GM23248 (cell line): ENCODE measurements around the gene CSF2.

Experiments used
- EZH2 ChIP-seq: fragments of 200-600 bp; sonication (generic); IDR thresholded peaks from 2 replicates; pipeline ENCODE4 v1.6.1; 2018; ENCODE audit warnings: antibody characterized with exemption, mild to moderate bottlenecking; ENCODE audit not compliant: insufficient read depth, poor library complexity, severe bottlenecking
- EZH2phosphoT487 ChIP-seq: fragments of 200-600 bp; sonication (generic); IDR thresholded peaks from 2 replicates; pipeline ENCODE4 v1.6.1; 2018; ENCODE audit warnings: antibody characterized with exemption, moderate library complexity, mild to moderate bottlenecking, low read depth; ENCODE audit not compliant: insufficient read depth

DNA sequence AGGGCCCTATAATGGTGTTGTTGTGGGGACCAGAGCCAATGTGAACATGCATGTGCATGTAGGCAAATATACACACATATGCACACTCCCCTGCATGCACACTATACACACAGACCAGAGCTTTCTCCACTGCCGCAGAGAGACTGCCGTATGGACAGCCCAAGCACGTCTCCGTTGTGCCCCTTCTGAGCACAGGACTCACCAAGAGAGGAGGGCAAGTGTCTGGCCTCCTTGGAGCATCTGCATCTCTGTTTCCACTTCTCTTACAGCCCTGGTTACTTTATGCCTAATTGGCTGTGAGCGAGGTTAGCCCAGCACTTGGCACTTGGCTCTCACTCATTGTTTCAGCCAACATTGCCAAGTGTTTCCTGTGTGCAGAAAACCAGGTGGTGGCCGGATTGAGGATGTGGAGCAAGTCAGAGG, 30.4 kb downstream of the CSF2 start:
- TF ChIP-seq EZH2 (no peak), EZH2phosphoT487 (no peak)
